SIG-M5 treated with dmso at 0.1 percent for 504 hours (cell line): Measurements from ENCODE around the gene SIDT2.
"Not testable (repeated sequence)": the region's sequence is repeated elsewhere in the genome, so short reads cannot be mapped to it uniquely, and the experiment has no call there.

ENCODE experiments used
- DNase-seq: peaks from one replicate; lab custom pipeline; 2025; ENCODE audit not compliant: unreplicated experiment; lab: John Stamatoyannopoulos, UW

SIDT2 gene

DNA sequence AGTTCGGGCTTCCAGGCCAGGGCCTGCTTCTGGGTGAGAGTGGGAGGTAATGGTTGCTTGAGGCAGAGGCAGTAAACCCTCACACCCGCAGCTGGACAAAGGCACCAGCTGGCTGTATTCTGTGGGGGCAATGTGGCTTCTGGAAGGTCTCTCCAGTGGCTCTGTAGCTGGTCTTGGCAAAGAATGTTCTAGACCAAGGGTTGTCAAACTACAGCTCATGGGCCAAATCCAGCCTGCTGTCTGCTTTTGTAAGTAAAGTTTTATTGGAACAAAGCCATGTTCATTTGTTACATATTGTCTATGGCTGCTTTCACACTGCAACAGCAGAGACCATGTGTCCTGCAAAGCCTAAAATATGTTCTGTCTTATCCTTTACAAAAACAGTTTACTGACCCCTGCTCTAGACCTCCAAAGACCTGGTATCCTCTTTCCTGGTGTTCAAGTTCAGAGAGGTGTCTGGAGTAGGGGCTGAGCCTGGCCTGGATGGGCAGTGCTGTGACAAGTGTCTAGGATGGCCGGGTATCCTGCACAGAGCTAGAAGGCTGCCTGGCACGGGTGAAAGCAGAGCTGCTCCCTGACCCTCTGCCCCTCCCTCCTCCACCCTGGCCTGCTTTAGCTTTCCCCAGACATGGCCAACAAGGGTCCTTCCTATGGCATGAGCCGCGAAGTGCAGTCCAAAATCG lies 24.0 kb downstream of the SIDT2 start:
- no peak for DNase-seq

DNA sequence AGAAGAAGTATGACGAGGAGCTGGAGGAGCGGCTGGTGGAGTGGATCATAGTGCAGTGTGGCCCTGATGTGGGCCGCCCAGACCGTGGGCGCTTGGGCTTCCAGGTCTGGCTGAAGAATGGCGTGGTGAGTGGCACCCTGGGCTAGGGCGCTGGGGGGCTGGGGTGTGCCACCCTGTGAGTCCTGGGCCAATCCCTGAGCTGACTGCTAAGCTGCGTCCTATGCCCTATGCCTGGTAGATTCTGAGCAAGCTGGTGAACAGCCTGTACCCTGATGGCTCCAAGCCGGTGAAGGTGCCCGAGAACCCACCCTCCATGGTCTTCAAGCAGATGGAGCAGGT lies 24.5 kb downstream of the SIDT2 start:
- DNase-seq: no peak

GRCh38 chr11:117204283-117205080 lies 25.9 kb downstream of the SIDT2 start:
- DNase-seq: no peak

DNA sequence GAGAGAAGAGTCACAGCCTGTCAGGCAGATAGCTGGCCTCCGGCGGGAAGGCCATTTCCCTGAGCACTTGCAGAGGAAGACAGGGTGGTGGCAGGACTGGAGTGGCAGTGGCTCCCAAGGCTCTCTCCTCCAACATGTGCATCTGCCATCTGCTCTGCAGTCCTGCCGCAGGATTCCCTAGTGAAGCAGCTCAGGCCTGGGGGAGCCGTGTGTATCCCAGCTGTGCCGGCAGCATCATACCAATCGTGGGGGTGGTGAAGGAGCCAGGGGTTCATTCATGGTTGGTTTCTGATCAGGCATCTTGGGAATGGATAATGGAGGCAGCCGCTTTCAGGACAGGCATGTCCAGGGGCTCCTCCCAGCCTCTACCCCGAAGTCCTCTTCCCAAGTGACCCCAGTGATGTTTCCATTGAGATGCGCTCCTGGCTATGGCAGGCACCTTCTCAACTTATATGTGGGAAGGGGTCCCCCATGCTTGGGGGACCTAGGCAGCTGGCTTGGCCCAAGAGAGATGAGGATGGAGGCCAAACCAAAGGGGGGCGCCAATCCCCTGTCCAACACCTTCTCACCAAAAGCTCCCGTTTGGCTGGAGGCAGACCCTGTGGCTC lies 26.8 kb downstream of the SIDT2 start:
- no peak for DNase-seq

DNA sequence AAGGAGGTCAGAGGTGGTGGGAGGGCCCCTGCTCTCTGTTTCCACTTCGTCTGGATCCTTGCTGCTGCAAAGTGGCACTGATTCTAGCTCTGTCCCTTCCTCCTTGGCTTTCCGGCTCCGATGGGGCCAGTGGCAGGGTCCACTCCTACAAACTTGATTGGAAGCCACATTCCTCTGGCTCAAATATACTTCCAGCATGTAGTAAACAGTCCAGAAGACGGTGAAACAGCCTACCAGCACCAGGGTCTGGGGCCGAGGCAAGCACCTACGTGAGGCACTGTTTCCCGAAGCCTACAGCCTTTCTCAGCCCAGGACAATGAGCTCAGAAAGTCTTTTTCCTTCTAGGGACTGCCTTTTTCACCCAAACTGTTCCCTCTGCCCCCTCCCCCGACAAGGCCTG lies 27.6 kb downstream of the SIDT2 start:
- not testable (repeated sequence) for DNase-seq

- not testable (repeated sequence) for DNase-seq
Observed at GRCh38 chr11:117206859-117207258, 28.3 kb downstream of the SIDT2 start.

DNA sequence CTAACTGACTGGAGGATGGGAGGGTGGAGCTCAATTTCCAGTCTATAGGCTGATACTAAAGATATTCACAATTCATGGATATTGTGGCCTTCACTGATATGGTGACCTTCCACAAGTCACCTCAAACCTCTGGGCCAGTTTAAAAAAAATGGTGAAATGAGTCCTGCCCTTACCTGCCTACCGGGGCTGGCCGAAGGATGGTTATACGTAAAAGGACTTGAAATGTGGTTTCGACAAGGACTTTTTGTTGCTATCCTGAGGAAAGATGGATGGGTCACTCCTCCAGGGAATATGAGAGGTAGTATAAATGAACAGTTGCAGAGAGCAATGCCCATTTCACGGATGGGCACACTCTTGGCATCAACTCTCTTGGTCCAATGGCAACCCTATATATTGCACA lies 28.9 kb downstream of the SIDT2 start:
- DNase-seq: not testable (repeated sequence)

GRCh38 chr11:117208710-117209109 lies 30.2 kb downstream of the SIDT2 start:
- not testable (repeated sequence) for DNase-seq

- not testable (repeated sequence) for DNase-seq
Observed at GRCh38 chr11:117209351-117210125, 31.0 kb downstream of the SIDT2 start.

DNA sequence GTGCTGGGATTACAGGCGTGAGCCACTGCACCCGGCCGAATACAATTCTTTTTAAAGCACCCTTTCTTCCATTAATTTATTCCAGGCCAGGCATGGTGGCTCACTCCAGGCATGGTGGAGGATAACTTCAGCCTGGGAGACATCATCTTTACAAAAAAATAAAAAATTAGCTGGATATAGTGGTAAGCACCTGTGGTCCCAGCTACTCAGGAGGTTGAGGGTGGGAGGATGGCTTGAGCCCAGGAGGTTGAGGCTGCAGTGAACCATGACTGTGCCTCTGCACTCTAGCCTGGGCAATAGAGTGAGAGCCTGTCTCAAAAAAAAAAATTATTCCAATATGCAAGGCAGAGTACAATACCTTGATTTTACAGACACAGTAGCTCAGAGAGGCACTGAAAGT lies 32.1 kb downstream of the SIDT2 start:
- no peak for DNase-seq

- DNase-seq: no peak
Observed at GRCh38 chr11:117212697-117213355, 34.3 kb downstream of the SIDT2 start.

DNA sequence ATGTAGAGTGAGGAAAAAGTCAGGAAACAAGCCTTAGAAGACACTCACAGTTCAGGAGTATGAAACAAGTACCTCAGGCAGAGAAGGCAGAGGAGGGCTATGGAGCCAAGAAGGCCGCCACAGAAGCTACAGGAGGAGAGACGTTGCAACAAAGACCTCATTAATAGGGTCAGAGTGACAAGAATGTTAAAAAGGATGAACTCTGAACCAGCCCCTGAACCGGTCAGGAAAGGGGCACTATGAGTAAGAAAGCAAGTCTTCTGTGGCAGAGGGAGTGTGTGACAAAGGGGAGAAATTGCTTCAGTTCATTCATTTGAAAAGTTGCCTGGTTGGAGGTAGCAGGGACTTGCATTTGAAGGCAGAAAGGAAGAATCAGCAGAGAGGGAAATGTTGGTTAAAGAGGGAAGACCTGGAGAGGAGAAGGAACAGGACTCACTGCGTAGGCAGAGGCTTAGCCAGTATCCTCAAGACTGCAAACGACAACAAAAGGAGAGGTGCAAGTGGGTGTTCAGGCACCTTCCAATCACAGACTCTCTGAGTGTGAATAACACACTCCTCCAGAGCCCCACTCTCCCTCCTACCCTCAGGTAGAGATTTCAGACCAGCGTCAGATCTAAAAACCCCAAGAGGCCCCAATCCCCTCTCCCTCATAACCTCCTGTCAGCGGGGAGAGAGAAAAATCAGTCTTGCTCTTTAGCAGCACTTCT lies 36.0 kb downstream of the SIDT2 start:
- no peak for DNase-seq

DNA sequence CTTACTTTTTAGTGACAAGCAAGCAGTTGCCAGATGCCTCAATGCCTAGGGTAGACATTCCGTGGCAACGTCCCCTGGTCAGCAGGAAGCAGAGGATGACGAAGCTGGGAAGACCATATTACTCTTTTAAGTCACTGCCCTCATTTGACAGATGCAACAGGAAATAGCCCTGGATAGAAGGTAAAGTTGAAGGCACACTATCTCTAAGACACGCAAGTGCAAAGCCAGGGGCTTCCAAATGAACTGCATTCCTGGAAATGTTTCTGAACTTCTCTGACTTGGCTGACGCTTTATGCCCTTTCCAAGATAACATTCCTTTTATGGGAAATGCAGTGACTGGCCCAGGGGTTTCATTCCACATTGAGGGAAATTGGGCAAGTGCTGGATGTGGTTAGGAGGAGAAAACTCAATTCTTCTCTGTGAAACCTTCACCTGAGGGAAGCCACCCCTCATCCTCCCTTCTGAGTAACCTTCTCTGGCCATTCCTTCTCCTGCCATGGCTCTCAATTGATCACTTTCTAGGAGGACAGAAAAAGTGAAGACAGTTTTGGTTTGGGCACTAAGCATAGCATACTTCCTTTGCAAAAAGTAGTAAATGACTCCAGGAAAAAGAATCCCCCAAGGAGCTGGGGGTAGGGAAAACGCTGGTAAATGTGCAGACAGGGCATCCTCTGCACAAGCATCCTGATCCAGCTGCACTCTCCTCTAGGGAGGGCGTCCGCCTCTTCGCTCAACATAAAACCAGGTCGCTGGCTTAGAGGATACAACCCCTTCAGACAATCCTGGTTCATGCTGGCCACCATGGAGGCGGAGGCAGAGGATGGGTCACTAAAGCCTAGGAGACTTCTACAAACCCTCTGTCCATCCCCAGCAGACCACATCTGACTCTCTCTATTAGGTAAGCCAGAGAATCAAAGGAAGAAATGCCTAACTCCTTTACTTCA lies 38.9 kb downstream of the SIDT2 start:
- no peak for DNase-seq

GRCh38 chr11:117218133-117218915 lies 39.8 kb downstream of the SIDT2 start:
- DNase-seq: no peak

DNA sequence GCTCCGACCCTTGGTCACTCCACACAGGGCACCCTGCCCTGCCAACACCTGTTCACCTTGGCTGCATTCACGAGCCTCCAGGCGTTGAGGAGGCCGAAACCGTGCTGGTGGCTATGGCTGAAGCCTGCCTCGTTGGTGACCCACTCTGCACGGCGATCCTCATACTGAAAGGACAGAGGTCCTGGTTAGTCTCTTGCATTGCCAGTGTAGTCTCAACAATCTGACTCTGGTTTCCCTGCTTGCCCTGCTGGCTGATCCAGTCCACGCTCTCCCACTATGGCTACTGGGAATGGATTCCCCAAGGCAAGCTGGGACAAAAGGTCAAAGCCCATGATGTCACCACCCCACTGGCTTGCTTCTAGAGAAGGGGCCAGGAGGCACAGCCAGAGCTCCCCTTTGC lies 40.5 kb downstream of the SIDT2 start:
- DNase-seq: no peak

DNA sequence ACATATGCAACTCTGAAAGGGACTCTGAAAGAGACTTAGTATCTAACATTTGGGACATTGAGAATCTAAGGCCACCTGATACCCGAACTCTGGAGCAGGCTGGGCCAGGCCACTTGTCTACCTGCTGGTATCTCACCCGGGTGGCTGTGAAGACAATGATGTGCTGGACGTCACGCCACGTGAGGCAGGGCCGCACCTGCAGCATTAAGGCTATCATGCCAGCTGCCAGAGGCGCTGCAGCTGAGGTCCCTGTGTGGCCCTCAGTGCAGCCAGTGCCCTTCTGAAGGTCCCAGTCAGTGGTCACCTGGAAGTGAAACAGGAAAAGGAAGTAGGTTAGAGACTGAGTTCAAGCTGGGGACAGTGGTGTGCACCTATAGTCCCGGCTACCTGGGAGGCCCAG lies 40.9 kb downstream of the SIDT2 start:
- no peak for DNase-seq

DNA sequence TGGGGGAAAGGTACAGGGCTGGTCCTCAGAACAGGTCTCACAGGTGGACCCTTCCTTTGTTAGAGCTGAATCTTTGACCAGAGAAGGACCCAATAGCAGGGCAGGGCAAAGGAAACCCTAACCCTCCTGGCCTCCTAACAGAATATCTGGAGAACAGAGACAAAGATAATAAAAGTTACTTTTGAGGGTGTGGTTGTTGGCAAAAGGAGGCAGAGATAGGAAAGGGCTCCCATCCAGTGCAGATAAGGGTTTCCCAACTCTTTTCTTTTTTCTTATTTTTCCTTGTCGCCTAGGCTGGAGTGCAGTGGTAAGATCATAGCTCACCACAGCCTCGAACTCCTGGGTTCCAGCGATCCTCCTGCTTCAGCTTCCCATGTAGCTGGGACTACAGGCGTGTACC lies 41.5 kb downstream of the SIDT2 start:
- no peak for DNase-seq

- DNase-seq: no peak
Observed at GRCh38 chr11:117220568-117220967, 42.0 kb downstream of the SIDT2 start.
